ENCODE results near the gene MCM8.

The MCM8 gene

DNA sequence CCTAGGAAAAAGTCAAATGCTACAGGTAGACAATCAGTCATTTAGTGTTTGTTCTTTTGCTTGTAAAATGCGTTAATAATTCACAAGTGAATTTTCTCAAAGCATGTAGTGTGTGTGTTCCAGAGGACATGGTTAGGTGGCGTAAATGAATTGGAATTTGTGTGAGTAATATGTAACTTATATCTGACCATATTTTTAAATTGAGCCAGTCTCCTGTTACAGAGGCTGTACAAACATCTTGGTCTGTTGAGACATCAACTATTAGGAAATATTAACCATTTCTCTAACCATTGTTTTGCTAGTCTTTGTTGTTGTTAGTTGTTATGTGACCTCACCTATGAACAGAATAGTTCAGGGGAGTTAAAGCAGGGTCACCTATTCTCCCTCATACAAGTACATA lies 22.7 kb downstream of the MCM8 start:
- DNase-seq = no peak
- peaks cover 47% of the 10 kb centered on the region for H3K36me3 ChIP-seq
- no peaks in the 10 kb centered on the region for H3K4me1 ChIP-seq
- H3K4me3 ChIP-seq (ENCODE audit: low read depth, low read length) = no peak overlapping the region
- TF ChIP-seq, protein P1, sequence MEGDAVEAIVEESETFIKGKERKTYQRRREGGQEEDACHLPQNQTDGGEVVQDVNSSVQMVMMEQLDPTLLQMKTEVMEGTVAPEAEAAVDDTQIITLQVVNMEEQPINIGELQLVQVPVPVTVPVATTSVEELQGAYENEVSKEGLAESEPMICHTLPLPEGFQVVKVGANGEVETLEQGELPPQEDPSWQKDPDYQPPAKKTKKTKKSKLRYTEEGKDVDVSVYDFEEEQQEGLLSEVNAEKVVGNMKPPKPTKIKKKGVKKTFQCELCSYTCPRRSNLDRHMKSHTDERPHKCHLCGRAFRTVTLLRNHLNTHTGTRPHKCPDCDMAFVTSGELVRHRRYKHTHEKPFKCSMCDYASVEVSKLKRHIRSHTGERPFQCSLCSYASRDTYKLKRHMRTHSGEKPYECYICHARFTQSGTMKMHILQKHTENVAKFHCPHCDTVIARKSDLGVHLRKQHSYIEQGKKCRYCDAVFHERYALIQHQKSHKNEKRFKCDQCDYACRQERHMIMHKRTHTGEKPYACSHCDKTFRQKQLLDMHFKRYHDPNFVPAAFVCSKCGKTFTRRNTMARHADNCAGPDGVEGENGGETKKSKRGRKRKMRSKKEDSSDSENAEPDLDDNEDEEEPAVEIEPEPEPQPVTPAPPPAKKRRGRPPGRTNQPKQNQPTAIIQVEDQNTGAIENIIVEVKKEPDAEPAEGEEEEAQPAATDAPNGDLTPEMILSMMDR (IDR thresholded peaks at IDR 0.05; ENCODE audit: low read depth, low read length) = no peak
- H3K9me3 ChIP-seq = no peaks in the 10 kb centered on the region
- H3K27me3 ChIP-seq = no peaks in the 10 kb centered on the region

DNA sequence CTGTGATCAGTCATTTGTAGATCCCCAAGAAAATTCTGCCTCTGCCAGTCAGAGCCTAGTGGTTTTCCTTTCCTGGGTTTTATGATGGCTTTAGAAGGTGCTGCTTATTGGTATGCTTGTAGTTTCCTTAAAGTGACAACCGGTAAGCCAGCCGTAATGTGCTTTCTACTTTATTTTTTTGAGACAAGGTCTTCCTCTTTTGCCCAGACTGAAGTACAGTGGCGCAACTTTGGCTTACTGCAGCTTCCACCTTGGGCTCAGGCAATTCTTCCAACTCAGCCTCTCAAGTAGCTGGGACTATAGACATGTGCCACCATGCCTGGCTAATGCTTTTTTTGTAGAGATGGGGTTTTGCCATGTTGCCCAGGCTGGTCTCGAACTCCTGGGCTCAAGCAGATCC lies 23.5 kb downstream of the MCM8 start:
- no peaks in the 10 kb centered on the region for H3K27me3 ChIP-seq
- no peak overlapping the region for H3K4me3 ChIP-seq (ENCODE audit: low read depth, low read length)
- TF ChIP-seq, protein P1 (IDR thresholded peaks at IDR 0.05; ENCODE audit: low read depth, low read length) = no peak
- no peaks in the 10 kb centered on the region for H3K4me1 ChIP-seq
- no peaks in the 10 kb centered on the region for H3K9me3 ChIP-seq
- DNase-seq = no peak
- H3K36me3 ChIP-seq = peaks cover 48% of the 10 kb centered on the region

DNA sequence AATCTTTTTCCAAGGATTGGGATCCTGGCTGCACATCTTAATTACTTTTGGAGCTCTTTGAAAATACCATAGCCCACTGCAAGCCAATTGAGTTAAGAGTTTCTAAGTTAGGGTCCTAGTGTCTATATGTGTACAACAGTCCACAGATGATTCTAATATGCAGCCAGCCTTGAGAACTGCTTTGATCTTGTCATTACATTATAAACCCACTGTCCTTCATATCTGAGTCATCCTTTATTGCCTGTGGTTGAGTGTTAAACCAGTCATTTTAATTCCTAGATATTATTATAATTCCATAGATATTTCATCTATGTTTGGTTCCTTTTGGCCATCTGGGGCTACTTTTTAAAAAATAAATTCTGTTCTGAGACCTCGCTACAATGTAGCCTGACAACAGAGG lies 24.1 kb downstream of the MCM8 start:
- Histone ChIP-seq H3K27me3 (no peaks in the 10 kb centered on the region), H3K36me3 (peaks cover 51% of the 10 kb centered on the region), H3K4me3 (ENCODE audit: low read depth, low read length) (no peak overlapping the region), H3K9me3 (no peaks in the 10 kb centered on the region), H3K4me1 (peaks cover 5% of the 10 kb centered on the region; the same call in 1 of the 2 replicates)
- TF ChIP-seq, protein P1 (IDR thresholded peaks at IDR 0.05; ENCODE audit: low read depth, low read length) = no peak
- DNase-seq = no peak

DNA sequence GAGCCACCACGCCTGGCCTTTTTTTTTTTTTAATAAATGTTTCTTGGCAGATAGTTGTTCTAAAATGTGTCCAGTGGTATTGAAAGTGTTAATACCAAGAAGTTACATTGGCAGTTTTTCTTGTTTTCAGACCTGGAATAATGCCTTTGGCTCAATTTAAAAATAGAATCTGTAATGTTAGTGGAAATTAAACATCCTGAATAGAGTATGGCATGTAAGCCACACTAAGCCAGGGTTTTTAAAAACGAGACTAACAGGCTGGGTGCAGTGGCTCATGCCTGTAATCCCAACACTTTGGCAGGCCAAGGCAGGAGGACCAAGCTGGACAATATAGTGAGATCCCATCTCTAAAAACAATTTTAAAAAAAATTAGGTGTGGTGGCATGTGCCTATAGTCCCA lies 25.3 kb downstream of the MCM8 start:
- Histone ChIP-seq H3K36me3 (peaks cover 46% of the 10 kb centered on the region), H3K4me3 (ENCODE audit: low read depth, low read length) (no peak overlapping the region), H3K27me3 (no peaks in the 10 kb centered on the region), H3K9me3 (no peaks in the 10 kb centered on the region), H3K4me1 (peaks cover 10% of the 10 kb centered on the region)
- TF ChIP-seq, protein P1 (IDR thresholded peaks at IDR 0.05; ENCODE audit: low read depth, low read length) = no peak
- no peak for DNase-seq

DNA sequence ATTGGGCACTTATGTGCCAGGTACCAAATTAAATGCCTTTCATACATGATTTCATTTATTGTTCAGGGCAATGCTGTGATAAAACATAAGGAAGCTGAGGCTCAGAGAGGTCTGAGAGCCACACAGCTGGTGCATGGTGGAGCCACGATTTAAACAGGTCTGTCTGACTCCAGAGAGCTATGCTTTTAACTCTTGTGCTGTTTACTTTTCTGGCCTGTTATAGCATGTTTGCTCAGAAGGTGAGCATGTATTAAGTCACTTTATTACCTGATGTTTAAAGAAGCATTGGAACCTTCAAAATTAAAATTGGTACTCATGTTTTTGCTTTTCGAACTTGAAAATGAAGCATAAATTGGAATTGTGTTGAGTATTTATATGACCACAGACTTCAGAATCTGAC lies 26.8 kb downstream of the MCM8 start:
- peaks cover 17% of the 10 kb centered on the region for H3K4me1 ChIP-seq
- H3K36me3 ChIP-seq = peaks cover 39% of the 10 kb centered on the region
- no peak overlapping the region for H3K4me3 ChIP-seq (ENCODE audit: low read depth, low read length)
- H3K9me3 ChIP-seq = no peaks in the 10 kb centered on the region
- H3K27me3 ChIP-seq = no peaks in the 10 kb centered on the region
- TF ChIP-seq, protein P1 (IDR thresholded peaks at IDR 0.05; ENCODE audit: low read depth, low read length) = no peak
- no peak for DNase-seq

DNA sequence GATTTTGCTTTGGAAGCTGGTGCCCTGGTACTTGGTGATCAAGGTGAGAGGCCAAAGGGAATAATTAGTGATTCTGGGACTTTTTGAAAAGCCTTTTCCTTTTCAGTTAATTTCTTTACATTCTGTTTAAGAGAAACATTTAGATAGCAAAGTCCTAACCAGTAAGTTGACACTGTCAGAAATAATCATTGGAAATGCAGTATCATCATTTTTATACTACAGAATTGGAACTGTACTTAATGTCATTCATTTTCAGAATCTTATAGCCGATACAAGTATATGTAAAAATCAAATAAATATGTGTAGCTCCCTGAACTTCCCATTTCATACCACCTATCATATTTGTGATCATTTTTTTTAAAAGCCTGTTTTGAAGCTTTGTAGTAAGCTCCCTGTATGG lies 27.5 kb downstream of the MCM8 start:
- Histone ChIP-seq H3K27me3 (no peaks in the 10 kb centered on the region), H3K36me3 (peaks cover 43% of the 10 kb centered on the region), H3K9me3 (no peaks in the 10 kb centered on the region), H3K4me3 (ENCODE audit: low read depth, low read length) (no peak overlapping the region), H3K4me1 (peaks cover 17% of the 10 kb centered on the region)
- no peak for DNase-seq
- TF ChIP-seq, protein P1 (IDR thresholded peaks at IDR 0.05; ENCODE audit: low read depth, low read length) = no peak

Measured in BE2C (cell line).